HG02973 (cell line): ENCODE measurements around the gene KRTAP23-1.

Source experiments
- ATAC-seq: cut with Tn5 transposase; IDR thresholded peaks from one replicate; pipeline ENCODE4 v1.9.1; 2021; ENCODE audit warnings: moderate library complexity; ENCODE audit not compliant: unreplicated experiment

The KRTAP23-1 gene

DNA sequence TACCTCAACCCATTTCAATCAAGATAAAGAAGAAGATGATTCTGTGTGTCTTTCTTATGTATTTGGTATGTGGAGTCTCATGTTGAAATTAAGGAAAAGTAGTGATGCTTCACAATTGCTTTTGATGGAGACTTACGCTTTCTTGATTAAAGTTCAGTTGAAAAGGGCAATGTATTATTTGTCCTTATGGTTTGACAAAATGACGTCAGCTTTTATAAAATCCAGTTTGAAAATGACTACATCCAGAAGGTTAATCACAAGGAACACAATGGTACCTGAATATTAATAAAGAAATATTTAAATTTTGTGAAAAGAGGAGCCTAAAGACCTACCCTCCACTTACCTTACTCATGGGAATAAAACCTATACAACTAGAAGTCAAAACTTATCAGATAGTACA, 32.7 kb downstream of the KRTAP23-1 start:
- ATAC-seq = no peak

GRCh38 chr21:30306884-30307283, 41.5 kb downstream of the KRTAP23-1 start:
- ATAC-seq = no peak

DNA sequence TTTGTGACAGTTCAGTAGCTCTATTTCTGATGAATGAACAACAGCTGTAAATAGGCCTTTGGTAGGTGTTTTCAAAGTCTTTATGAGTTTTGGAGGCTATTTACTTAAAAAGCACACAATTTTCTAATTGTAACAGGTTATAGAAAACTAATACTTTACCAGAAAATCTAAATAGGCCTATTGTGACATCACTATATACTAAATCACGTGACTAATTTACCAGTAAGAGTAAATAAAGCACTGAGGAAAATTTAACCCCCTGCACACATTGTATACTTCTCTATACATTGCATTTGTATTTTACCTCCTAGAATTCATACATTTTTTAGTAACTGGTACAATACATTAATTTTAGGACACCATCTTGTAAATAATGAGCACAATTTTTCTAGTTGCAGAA, 43.3 kb downstream of the KRTAP23-1 start:
- ATAC-seq = no peak
